Measurements from ENCODE around the gene CARS1. TPM values are rescaled to one million over a fixed set of nuclear protein-coding genes. Genes with fewer than 3 reads are reported as not detected.

The CARS1 gene
- total and polyA plus RNA-seq, 2 of the 4 experiments (the other 2 are of a cell fraction): 72.7 to 78.3 TPM

DNA sequence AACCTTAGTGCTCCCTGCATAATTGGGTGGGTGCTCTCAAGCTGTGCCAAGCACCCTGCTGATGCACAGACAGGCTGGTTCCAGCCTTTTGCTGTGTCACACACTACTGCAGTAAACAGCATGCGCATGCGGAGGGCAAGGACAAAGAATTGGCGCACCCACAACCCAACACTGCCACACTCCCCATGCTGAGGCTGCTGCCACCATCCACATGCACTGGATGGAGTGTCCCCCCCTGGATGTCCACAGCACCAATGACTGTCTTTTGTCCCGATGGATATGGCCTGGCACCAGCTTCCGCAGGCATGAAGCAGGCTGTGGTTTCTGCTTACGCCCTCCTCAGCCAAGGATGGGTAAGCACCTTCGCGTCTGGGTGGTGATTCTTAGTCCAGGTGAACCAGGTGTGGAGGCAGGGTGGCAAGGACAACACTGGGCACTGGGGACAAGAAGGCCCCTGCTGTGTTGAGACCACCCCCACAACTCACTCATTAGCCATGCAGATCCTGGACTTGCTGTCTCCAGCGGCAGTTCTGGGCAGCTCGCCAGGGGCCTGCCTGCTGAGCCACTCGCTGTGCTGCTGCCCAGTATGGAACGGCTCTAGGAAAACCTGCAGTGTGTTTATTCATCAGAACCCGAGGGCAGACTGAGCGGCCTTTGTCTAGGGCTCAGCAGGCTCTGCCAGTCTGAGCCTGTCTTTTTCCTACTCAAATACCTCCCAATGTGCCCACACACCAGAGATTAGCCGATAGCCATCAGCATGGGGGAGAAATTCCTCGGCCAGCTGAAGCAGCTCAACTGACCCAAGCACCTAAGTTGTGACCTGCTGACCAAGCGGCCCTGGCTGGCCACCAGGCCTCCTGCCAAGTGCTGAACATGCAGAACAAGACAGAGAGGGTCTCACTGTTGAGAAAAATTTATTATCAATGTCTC, 56.9 kb downstream of the CARS1 start:
- BruUV-seq (replicated peaks): no TSS peak
- H3K27ac ChIP-seq (ENCODE audit: insufficient read depth, low read length): no peak overlapping the region
- dilution Hi-C loops (cut with HindIII; ENCODE audit: low sequenced_read_pairs, unreplicated experiment): no loop called here
- no peak for TF ChIP-seq POLR2A (IDR thresholded peaks at IDR 0.05; ENCODE audit: low read depth, low read length)
- TF ChIP-seq MXI1 (IDR thresholded peaks at IDR 0.05; ENCODE audit: borderline replicate concordance, low read depth, low read length): no peak
- no peak for TF ChIP-seq BHLHE40 (IDR thresholded peaks at IDR 0.05; ENCODE audit: low read depth, low read length)
- no peak for TF ChIP-seq USF2 (IDR thresholded peaks at IDR 0.05; ENCODE audit: low read depth, low read length)
- TF ChIP-seq NFE2L2 (IDR thresholded peaks at IDR 0.05; ENCODE audit: low read depth, low read length): no peak
- no peak for TF ChIP-seq RAD21 (IDR thresholded peaks at IDR 0.05; ENCODE audit: low read length)
- TF ChIP-seq, protein P1, sequence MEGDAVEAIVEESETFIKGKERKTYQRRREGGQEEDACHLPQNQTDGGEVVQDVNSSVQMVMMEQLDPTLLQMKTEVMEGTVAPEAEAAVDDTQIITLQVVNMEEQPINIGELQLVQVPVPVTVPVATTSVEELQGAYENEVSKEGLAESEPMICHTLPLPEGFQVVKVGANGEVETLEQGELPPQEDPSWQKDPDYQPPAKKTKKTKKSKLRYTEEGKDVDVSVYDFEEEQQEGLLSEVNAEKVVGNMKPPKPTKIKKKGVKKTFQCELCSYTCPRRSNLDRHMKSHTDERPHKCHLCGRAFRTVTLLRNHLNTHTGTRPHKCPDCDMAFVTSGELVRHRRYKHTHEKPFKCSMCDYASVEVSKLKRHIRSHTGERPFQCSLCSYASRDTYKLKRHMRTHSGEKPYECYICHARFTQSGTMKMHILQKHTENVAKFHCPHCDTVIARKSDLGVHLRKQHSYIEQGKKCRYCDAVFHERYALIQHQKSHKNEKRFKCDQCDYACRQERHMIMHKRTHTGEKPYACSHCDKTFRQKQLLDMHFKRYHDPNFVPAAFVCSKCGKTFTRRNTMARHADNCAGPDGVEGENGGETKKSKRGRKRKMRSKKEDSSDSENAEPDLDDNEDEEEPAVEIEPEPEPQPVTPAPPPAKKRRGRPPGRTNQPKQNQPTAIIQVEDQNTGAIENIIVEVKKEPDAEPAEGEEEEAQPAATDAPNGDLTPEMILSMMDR (conservative IDR thresholded peaks at IDR 0.05; ENCODE audit: low read depth, low read length): no peak
- TF ChIP-seq MAFK (IDR thresholded peaks at IDR 0.05; ENCODE audit: low read depth, low read length): no peak
- TF ChIP-seq MAZ (IDR thresholded peaks at IDR 0.05; ENCODE audit: borderline replicate concordance, low read depth, low read length): no peak
- no peak for TF ChIP-seq RCOR1 (IDR thresholded peaks at IDR 0.05; ENCODE audit: insufficient replicate concordance, low read length)
- TF ChIP-seq RFX5 (IDR thresholded peaks at IDR 0.05; ENCODE audit: low read depth, low read length): no peak
- TF ChIP-seq, protein P2, sequence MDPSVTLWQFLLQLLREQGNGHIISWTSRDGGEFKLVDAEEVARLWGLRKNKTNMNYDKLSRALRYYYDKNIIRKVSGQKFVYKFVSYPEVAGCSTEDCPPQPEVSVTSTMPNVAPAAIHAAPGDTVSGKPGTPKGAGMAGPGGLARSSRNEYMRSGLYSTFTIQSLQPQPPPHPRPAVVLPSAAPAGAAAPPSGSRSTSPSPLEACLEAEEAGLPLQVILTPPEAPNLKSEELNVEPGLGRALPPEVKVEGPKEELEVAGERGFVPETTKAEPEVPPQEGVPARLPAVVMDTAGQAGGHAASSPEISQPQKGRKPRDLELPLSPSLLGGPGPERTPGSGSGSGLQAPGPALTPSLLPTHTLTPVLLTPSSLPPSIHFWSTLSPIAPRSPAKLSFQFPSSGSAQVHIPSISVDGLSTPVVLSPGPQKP (IDR thresholded peaks at IDR 0.05; ENCODE audit: borderline replicate concordance, low read depth, low read length): no peak
- TF ChIP-seq CHD1 (IDR thresholded peaks at IDR 0.05; ENCODE audit: low read depth, low read length): no peak
- TF ChIP-seq SMC3 (IDR thresholded peaks at IDR 0.05; ENCODE audit: low read depth, low read length): no peak

More for the DNA sequence above, 56.9 kb downstream of the CARS1 start:
- no peak overlapping the region for H4K91ac ChIP-seq (ENCODE audit: insufficient read depth, low read depth, low read length)
- no peak overlapping the region for H2BK15ac ChIP-seq (ENCODE audit: low read depth, low read length)
- H3K4ac ChIP-seq (ENCODE audit: low read depth, low read length): no peak overlapping the region; the same call in 1 of the 2 replicates
- no peak overlapping the region for H4K5ac ChIP-seq (ENCODE audit: low read depth, low read length)
- no peak overlapping the region for H3K18ac ChIP-seq (ENCODE audit: low read depth, low read length)
- peaks cover 6 to 29% of the 10 kb centered on the region in 2 experiments; a peak in 2 of 4 replicates for H3K79me1 ChIP-seq (ENCODE audit: low read depth in 1 of 2, low read length in 2 of 2)
- in situ Hi-C loops (cut with MboI; ENCODE audit: low sequenced_read_pairs) (no loop called here), intact Hi-C loops (cut with micrococcal nuclease) (no loop called here)
- peak; percentile 60 for DNase-seq
- no peak overlapping the region for H2BK120ac ChIP-seq (ENCODE audit: low read depth, low read length)
- peaks cover 15% of the 10 kb centered on the region for H4K20me1 ChIP-seq (ENCODE audit: insufficient read depth, low read length)
- H3K9me1 ChIP-seq (ENCODE audit: insufficient read depth, low read length): peaks cover 19% of the 10 kb centered on the region; the same call in 1 of the 2 replicates
- no peak overlapping the region for H2BK5ac ChIP-seq (ENCODE audit: low read depth, low read length, poor library complexity, severe bottlenecking)
- H3K4me2 ChIP-seq (ENCODE audit: low read depth, low read length): no peak overlapping the region
- no peak overlapping the region for H3K4me3 ChIP-seq (ENCODE audit: insufficient read depth, low read depth, low read length)
- H3K27me3 ChIP-seq (ENCODE audit: control insufficient read depth, insufficient read depth, low read length): no peaks in the 10 kb centered on the region
- peak overlapping the region; percentile 85 for H2AK9ac ChIP-seq (replicated peaks; ENCODE audit: low read depth, low read length, poor library complexity)
- H3K36me3 ChIP-seq (ENCODE audit: control insufficient read depth, insufficient read depth, low read length): peaks cover 57% of the 10 kb centered on the region
- no peak overlapping the region for H4K8ac ChIP-seq (ENCODE audit: low read depth in 2 of 2, low read length in 2 of 2)
- H2AFZ ChIP-seq (replicated peaks; ENCODE audit: low read length, poor library complexity): peak overlapping the region; percentile 50
- H3K14ac ChIP-seq (replicated peaks; ENCODE audit: low read depth, low read length): 0 out of 2 replicates have a peak overlapping the region, but pooled peaks have one; percentile 8
- peak overlapping the region; percentile 66; the same call in 1 of the 2 replicates for H3K23ac ChIP-seq (ENCODE audit: low read depth, low read length)
- H2AK5ac ChIP-seq (ENCODE audit: low read depth, low read length): peak overlapping the region; percentile 63; the same call in 1 of the 2 replicates
- no peak overlapping the region for H2BK20ac ChIP-seq (ENCODE audit: low read depth, low read length)
- no peaks in the 10 kb centered on the region for H3K9me3 ChIP-seq (ENCODE audit: control insufficient read depth, insufficient read depth, low read length)
- no peak overlapping the region for H3K9ac ChIP-seq (ENCODE audit: low read depth, low read length)
- ChIA-PET POLR2A (ENCODE audit: unreplicated experiment) (no interaction called here), CTCF (no interaction called here)
- peaks cover 9% of the 10 kb centered on the region for H3K4me1 ChIP-seq (ENCODE audit: control insufficient read depth, insufficient read depth, low read length)
- WGBS, 2 experiments (ENCODE audit: extremely low coverage in 2 of 2, insufficient read length in 1 of 2): 80% methylated on average over 2 of the region's 17 CpGs; no CpG with 5 or more reads in 1 of the 2 experiments
- peak; percentile 51 for ATAC-seq (ENCODE audit: low read depth)
- H3K56ac ChIP-seq (ENCODE audit: extremely low read depth, insufficient read depth, low read length): no peak overlapping the region; the same call in 1 of the 2 replicates

Data from IMR-90 (cell line).